Endodermal cell (in vitro differentiated cells): ENCODE data around the gene TEX48. TPM values are rescaled to one million over a fixed set of nuclear protein-coding genes. Genes with fewer than 3 reads are reported as not detected.

ENCODE experiments used
- DNase-seq: peaks from one replicate; pipeline ENCODE4 v3.0.0-alpha.2; 2017
- H3K27ac ChIP-seq: 2 replicates; pipeline ENCODE4 v1.5.1; 2013; ENCODE audit warnings: mild to moderate bottlenecking, low read depth, low read length, moderate library complexity
- H3K27me3 ChIP-seq: 2 replicates; pipeline ENCODE4 v1.6.1; 2013; ENCODE audit warnings: mild to moderate bottlenecking, low read length, moderate library complexity; ENCODE audit not compliant: insufficient read depth, control insufficient read depth, poor library complexity, severe bottlenecking
- H3K36me3 ChIP-seq: 2 replicates; pipeline ENCODE4 v1.7.0; 2013; ENCODE audit warnings: mild to moderate bottlenecking, low read length, moderate library complexity; ENCODE audit not compliant: control insufficient read depth, insufficient read depth
- H3K4me1 ChIP-seq: one replicate; pipeline ENCODE4 v1.7.0; 2013; ENCODE audit warnings: low read length; ENCODE audit not compliant: control insufficient read depth, insufficient read depth
- H3K4me3 ChIP-seq: 2 replicates; pipeline ENCODE4 v1.5.1; 2013; ENCODE audit warnings: mild to moderate bottlenecking, low read length, moderate library complexity
- H3K9ac ChIP-seq: 2 replicates; pipeline ENCODE4 v1.6.1; 2013; ENCODE audit warnings: mild to moderate bottlenecking, low read length, moderate library complexity; ENCODE audit not compliant: poor library complexity, severe bottlenecking; ENCODE audit errors: extremely low read depth
- H3K9me3 ChIP-seq: 2 replicates; pipeline ENCODE4 v1.6.1; 2013; ENCODE audit warnings: mild to moderate bottlenecking, low read length, moderate library complexity; ENCODE audit not compliant: control insufficient read depth
- H3K27ac Mint-ChIP-seq: 2 replicates; pipeline ENCODE4 v1.8.0; 2020; ENCODE audit warnings: mixed read lengths
- H3K27me3 Mint-ChIP-seq: 2 replicates; pipeline ENCODE4 v1.8.0; 2021; ENCODE audit warnings: mild to moderate bottlenecking, mixed read lengths; ENCODE audit not compliant: insufficient read depth
- H3K36me3 Mint-ChIP-seq: 2 replicates; pipeline ENCODE4 v1.8.0; 2020; ENCODE audit warnings: low read depth, mixed read lengths
- H3K4me1 Mint-ChIP-seq: 2 replicates; pipeline ENCODE4 v1.8.0; 2020; ENCODE audit warnings: mixed read lengths
- H3K4me3 Mint-ChIP-seq: 2 replicates; pipeline ENCODE4 v1.8.0; 2020; ENCODE audit warnings: mild to moderate bottlenecking, moderate library complexity, mixed read lengths
- H3K9me3 Mint-ChIP-seq: 2 replicates; pipeline ENCODE4 v1.8.0; 2020; ENCODE audit warnings: mild to moderate bottlenecking, mixed read lengths
- CTCF ChIP-seq: fragments of 200-600 bp; sonication (generic); conservative IDR thresholded peaks from 2 replicates; pipeline ENCODE4 v1.5.0; 2021; ENCODE audit warnings: antibody characterized with exemption, mild to moderate bottlenecking
- WGBS, 2 experiments: methylation state at CpG; one replicate each; pipeline versions ENCODE4 v1.1.5 to v1.1.7; 2013; ENCODE audit warnings: missing lambda C conversion rate in 2 of 2, mixed read lengths in 1 of 2; ENCODE audit not compliant: insufficient coverage in 1 of 2, insufficient read length in 1 of 2; 5-methylcytosine and 5-hydroxymethylcytosine counted together
- total RNA-seq, 2 donors: library from RNA; stranded (reverse); fragmentation: NEBNext Ultra II Directional in 1 of 2; extraction: Animal tissue kit (Norgen Biotek cat#: 25700) in 1 of 2; gene quantifications; 2 replicates in 1 of 2; 3 replicates in 1 of 2; pipeline ENCODE4 v1.2.1, GENCODE V29; 2021

TEX48 gene
- total RNA-seq, 2 donors from 2014 or later, result not detected

- Histone ChIP-seq H3K27ac (no peak overlapping the region), H3K9me3 (no peaks in the 10 kb centered on the region), H3K4me3 (no peak overlapping the region), H3K4me1 (no peaks in the 10 kb centered on the region), H3K36me3 (no peaks in the 10 kb centered on the region), H3K9ac (no peak overlapping the region), H3K27me3 (no peaks in the 10 kb centered on the region)
- H3K9me3 Mint-ChIP-seq, result no peaks in the 10 kb centered on the region
- no peak overlapping the region for H3K27ac Mint-ChIP-seq
- H3K4me1 Mint-ChIP-seq, result no peaks in the 10 kb centered on the region
- TF ChIP-seq CTCF, result no peak
- no peak overlapping the region for H3K4me3 Mint-ChIP-seq
- H3K27me3 Mint-ChIP-seq, result peaks cover 25% of the 10 kb centered on the region
- 97 to 100% methylated on average over 2 to 4 of the region's 4 CpGs for WGBS, 2 experiments
- H3K36me3 Mint-ChIP-seq, result no peaks in the 10 kb centered on the region
- DNase-seq, result no peak
Measured at GRCh38 chr9:114690308-114690707, 8.3 kb upstream of the TEX48 start.

- Histone ChIP-seq H3K9me3 (no peaks in the 10 kb centered on the region), H3K27me3 (no peaks in the 10 kb centered on the region), H3K4me3 (no peak overlapping the region), H3K4me1 (no peaks in the 10 kb centered on the region), H3K36me3 (no peaks in the 10 kb centered on the region), H3K27ac (no peak overlapping the region), H3K9ac (no peak overlapping the region)
- no peak for DNase-seq
- H3K36me3 Mint-ChIP-seq, result no peaks in the 10 kb centered on the region
- WGBS, 2 experiments, result 61 to 76% methylated on average over 6 to 7 of the region's 7 CpGs
- TF ChIP-seq CTCF, result no peak
- no peaks in the 10 kb centered on the region for H3K9me3 Mint-ChIP-seq
- no peak overlapping the region for H3K27ac Mint-ChIP-seq
- no peak overlapping the region for H3K4me3 Mint-ChIP-seq
- no peaks in the 10 kb centered on the region for H3K4me1 Mint-ChIP-seq
- H3K27me3 Mint-ChIP-seq, result peaks cover 24% of the 10 kb centered on the region
Measured at GRCh38 chr9:114689813-114690212, 7.8 kb upstream of the TEX48 start.

- TF ChIP-seq CTCF, result no peak
- DNase-seq, result no peak
- Mint-ChIP-seq H3K36me3 (no peaks in the 10 kb centered on the region), H3K4me3 (no peak overlapping the region), H3K27me3 (peaks cover 20% of the 10 kb centered on the region), H3K4me1 (no peaks in the 10 kb centered on the region), H3K27ac (no peak overlapping the region), H3K9me3 (no peaks in the 10 kb centered on the region)
- Histone ChIP-seq H3K4me1 (no peaks in the 10 kb centered on the region), H3K36me3 (no peaks in the 10 kb centered on the region), H3K27me3 (no peaks in the 10 kb centered on the region), H3K4me3 (no peak overlapping the region), H3K9ac (no peak overlapping the region), H3K9me3 (no peaks in the 10 kb centered on the region), H3K27ac (no peak overlapping the region)
- 92 to 93% methylated on average over 2 to 3 of the region's 3 CpGs for WGBS, 2 experiments
Measured at GRCh38 chr9:114688909-114689610, 7.1 kb upstream of the TEX48 start.
